NCI-H748 (cell line): ENCODE measurements around the gene FOXS1.
A peak's percentile ranks its signal among the peaks of the same experiment; 100 is the strongest.
"Not testable (repeated sequence)": the region's sequence is repeated elsewhere in the genome, so short reads cannot be mapped to it uniquely, and the experiment has no call there.

Experiments used
- DNase-seq: peaks from one replicate; lab custom pipeline; 2025; ENCODE audit not compliant: unreplicated experiment; lab: John Stamatoyannopoulos, UW

FOXS1 gene

DNA sequence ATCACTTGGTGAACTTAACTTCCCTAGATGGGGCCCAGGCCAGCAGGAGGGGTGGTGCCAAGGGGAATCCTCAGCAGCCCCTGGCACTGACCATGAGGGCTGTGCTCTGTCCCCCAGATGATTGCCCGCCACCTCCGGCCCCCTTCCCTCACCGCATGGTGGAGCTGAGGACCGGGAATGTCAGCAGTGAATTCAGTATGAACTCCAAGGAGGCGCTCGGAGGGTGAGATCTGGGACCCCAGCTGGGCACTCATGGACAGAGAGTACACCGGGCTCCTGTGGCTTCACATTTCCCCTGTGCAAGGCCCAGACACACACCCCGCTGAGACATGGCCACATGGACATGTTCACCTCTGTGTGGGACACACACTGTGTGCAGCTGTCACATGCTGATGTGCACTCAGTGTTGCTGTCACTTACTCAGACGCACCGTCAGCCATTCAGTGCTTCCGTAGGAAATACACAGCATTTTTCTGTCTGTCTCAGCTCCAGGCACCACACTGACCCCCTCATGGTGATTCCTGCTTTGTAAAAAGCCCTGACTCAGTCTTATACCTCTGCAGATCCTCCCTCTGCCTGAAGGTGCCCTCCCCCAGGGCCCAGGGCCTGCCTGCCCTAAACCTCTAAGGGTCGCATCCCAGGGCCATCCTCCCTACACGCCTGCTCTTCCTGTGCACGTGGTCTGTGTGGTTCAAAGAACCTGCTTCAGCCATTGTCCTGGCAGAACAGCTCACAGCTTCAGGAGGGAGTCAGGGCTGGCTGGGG is 21.9 kb downstream of the FOXS1 start:
- no peak for DNase-seq

DNA sequence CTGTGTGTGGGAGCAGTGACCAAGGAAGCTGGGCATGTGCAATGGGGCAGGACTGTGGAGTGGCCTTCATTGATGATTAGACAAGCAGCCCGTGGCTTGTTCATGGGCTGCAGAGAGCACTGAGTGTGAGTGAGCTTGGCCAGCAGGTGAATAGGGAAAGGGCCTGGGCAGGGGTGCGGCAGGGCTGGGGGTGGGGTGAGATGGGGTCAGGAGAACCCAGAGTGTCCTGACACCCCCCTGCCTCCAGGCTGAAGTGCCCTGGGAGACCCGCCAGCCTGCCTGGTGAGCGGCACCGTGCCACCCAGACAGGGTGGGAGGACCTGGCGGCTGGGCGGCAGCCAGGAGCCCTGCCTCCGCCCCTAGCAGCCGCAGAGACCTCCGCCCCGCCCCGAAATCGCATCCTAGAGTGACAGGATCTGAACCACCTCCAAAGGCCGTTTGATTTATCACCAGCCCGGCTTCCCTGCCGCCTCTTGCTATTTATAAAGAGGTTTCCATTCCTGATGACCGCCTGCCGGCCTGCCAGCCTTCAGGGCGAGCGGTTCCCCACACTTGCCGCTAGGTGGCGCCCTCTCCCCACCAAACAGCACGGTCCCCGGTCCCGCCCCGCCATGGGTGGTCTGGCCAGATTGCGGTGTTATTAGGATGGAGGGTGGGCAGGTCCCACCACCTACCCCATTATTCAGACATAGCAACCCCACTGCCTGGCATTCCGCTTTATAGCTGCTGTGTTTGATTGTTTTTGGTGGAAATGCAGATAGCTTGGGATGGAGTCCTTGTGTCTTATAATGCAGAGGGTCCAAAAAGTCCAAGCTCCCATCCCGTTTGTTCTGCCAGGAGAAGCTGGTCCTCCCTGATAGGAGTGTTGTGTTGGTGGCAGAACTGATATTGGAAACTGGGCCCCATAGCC is 22.7 kb downstream of the FOXS1 start:
- DNase-seq: peak; percentile 82

DNA sequence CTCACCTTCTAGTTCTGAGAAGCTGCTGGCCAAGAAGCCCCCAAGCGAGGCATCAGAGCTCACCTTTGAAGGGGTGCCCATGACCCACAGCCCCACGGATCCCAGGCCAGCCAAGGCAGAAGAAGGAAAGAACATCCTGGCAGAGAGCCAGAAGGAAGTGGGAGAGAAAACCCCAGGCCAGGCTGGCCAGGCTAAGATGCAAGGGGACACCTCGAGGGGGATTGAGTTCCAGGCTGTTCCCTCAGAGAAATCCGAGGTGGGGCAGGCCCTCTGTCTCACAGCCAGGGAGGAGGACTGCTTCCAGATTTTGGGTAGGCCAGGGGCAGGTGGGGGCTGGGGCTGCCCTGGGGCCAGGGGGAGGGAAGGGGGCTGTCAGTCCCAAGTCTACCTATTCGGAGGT is 24.0 kb downstream of the FOXS1 start:
- no peak for DNase-seq

DNA sequence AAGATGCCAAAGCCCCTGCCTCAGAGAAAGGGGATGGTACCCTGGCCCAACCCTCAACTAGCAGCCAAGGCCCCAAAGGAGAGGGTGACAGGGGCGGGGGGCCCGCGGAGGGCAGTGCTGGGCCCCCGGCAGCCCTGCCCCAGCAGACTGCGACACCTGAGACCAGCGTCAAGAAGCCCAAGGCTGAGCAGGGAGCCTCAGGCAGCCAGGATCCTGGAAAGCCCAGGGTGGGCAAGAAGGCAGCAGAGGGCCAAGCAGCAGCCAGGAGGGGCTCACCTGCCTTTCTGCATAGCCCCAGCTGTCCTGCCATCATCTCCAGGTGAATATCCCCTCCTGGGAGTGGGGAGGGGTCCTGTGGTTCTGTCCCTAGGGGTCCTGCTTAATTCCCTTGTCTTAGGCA is 25.2 kb downstream of the FOXS1 start:
- no peak for DNase-seq

DNA sequence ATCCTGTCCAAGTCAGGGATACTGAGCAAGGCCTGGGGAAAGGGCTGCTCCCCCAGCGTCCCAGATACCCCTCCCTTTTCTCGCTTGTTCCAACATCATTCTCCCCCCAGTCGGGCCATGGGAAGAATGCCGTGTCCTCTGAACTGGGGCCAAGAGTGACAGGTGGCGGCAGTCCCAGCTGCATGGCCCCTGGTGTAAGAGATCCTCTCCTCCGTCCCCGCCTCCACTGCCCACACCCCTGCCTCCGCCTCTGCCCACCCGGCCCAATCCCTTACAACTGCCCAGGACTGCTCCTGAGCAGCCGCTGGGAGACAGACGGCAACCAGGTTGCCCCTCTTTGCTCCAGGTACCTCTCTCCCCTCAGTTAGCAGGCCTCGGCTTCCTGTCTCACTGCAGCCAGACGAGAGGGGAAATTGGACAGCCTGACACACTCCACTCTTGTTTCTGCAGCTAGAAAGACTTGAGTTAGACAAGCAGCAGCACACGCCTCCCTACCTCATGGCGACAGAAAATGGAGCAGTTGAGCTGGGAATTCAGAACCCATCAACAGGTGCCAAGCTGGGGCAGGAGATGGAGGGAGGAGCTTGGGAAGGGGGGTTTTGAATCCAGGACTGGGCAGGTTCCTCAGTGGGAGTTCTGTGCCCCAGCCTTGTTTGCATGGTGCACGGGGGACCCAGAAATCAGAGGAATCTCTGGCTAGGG is 26.2 kb downstream of the FOXS1 start, which contains the start of gene MYLK2:
Gene MYLK2, plus strand, starts transcription at position 274 of the 702 bp plus-strand sequence. Its CDS starts 225 bp downstream, at position 499.
- no peak for DNase-seq

DNA sequence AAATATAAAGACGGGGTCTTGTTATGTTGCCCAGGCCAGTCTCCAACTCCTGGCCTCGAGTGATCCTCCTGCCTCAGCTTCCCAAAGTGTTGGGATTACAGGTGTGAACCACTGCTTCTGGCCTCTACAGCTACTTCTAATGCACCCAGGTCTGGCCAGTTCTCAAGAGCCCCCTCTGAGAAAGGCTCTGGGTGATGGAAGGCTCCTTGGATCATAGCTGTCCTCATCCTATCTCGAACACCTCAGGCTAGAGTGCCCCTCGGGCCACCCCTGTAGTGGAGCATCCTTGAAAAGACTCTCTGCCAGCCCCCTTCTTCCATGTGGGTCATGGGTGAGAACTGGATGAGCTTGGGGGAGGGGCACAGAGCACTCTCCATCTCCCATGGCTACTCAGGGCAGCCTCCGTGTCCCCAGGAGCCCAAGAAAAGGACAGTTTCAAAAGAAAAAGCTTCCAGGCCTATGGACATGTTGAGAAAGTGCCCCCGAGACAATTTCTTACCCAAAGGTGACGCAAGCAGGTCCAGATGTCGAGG is 27.0 kb downstream of the FOXS1 start:
- no peak for DNase-seq

DNA sequence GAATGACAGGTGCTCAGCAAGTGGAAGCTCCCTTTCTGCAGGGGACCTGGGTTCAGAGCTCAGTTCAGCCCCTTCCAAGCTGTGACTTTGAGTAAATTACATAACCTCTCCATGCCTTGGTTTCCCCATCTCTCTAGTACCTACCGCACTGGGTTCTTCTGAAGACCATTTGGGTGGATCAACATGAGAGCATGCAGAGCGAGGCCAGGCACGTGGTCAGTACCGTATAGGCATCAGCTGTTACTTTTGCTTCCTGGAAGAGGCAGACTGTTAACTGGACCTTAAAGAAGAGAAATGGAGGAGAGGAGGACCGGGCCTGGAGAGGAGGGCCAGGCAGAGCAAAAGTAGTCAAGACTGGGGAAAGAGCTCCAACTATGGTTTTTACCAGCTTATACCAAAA is 27.9 kb downstream of the FOXS1 start:
- no peak for DNase-seq

DNA sequence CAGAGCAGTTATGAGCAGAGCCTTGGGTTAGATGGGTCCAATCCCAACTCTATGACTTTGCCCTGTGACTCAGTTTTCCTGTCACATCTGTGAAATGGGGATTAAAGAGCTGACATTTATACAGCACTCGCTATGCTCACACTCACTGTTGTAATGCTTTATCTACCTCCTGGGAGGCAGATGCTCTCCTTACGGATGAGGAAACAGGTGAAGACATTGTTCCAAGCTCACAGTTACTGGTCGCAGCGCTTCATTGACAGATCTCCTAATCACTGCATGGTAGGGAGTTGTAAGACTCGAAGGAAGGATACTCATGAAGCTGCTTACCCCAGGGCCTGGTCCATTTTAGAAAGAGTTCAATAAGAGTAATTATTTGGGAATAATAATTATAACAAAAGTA is 29.2 kb downstream of the FOXS1 start:
- no peak for DNase-seq

DNA sequence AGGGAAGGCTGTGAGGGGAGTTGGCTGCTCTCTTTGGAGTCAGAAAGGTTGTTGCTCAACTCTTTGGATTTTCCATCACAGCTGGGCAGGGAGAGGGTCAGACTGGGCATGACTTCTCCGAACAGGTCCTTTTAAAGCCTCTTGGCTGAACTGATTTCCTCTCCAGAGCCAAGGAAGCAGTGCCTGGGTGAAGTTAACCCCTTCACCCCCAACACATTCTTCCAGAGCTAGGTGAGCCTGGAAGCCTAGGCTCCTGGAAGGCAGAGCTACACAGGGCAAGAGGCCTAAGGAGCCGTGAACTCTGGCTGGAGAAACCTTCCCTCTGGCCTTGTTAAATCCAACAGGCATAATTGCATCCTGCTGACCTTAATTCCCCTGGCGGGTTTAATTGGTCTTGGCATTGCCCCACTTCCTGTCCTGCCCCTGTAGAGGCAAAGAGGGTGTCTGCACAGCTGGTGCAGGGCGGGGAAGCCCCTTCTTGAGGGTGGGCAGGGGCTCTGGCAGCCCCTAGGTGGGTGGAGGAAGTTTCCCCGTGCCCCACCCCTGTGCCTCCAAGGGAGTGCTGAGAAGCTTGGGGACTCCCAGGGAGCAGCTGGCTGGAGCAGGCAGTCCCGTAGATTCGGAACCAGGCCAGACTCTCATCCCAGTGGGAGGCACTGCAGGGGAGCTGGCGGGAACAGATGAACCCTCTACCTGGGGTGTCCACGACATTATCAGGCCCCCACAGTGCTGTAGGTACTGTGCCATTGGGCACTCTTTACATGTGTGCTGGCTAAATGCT is 29.8 kb downstream of the FOXS1 start:
- peak; percentile 15 for DNase-seq

DNA sequence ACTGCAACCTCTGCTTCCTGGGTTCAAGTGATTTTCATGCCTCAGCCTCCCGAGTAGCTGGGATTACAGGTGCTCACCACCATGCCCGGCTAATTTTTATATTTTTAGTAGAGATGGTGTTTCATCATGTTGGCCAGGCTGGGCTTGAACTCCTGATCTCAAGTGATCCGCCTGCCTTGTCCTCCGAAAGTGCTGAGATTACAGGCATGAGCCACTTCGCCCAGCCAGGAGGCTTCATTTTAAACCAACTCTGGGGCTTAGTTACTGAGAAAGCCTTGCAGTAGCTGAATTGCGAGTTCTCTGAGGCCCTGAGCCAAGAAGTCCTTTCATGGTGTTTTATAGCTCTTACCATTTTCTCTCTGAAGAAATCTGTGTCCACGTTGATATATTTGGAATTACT is 31.3 kb downstream of the FOXS1 start:
- not testable (repeated sequence) for DNase-seq

DNA sequence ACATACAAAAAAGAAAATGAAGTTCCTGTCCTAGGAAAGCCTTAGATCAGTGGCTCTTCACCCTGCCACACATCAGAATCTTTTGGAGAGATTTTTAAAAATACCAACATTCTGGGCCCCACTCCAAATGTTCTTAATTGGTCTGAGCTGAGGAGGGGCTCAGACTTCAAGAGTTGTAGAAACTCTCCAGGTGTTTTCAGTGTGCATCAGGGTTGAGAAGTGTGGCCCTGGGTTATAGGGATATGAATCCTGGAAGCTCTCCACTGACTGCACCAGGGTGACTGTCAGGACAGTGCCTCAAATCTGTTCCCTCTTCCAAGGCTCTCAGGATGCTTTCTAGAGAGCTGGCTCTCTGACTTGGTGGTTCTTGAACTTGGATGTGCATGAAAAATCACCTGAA is 31.8 kb downstream of the FOXS1 start:
- DNase-seq: no peak

DNA sequence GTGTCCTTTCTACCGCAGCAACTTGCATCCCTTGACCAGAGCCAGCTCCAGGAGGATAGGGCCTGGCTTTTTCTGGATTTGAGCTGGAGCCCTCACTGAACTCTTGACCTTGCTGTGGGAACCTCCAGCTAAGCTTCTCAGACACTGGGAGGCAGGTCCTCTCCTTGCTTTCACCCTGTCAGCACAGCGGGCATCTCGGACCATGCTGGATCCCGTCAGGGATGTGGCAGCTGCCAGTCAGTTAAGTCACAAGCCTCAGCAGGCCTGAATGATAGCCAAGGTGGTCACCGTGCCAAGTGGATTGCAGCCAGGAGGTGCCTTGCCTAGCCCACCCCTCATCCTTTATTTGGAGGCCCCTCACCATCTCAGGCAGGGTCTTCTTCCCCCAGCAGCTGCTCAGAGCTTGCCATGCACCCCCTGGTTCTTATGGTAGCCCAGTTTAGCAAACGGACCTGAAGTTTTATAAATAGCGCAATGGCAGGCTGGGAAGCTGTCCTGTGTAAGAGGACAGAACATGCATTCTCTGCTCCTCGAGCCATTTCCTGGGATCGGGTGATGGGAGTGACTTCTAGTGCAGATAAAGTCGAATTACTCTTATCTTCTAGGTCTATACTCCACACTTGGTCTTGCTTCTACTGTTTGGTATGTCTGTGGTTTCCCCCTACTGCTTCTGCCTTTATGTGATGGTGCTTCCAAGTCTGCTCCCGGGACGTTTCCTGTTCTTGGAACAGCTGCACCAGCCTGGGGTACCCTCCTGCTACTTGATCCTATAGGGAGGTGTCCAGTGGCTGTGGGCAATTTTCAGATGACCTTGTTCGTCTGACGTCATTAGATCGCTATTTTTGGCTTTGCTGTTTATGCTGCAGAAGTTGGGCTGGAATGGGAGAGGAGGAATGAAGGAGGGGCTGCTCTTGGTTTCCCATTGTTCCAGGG is 33.3 kb downstream of the FOXS1 start:
- DNase-seq: no peak

DNA sequence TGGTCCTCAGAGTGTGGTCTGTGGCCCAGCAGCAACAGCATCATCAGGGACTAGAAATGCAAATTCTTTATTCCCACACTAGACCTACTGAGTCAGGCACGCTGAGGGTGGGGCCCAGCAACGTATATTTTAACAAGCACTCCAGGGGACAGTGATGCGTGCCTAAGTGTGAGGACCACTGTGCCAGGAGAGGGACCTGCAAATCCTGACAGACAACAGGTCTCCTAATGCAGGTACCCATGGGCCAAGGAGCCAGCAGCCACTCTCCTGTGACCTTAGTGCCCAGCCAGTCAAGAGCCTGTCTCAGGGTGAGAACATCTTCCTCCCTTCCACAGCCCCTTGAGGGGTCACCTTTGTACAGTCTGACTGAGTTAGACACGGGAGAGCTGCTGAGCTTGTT is 34.2 kb downstream of the FOXS1 start:
- DNase-seq: no peak

DNA sequence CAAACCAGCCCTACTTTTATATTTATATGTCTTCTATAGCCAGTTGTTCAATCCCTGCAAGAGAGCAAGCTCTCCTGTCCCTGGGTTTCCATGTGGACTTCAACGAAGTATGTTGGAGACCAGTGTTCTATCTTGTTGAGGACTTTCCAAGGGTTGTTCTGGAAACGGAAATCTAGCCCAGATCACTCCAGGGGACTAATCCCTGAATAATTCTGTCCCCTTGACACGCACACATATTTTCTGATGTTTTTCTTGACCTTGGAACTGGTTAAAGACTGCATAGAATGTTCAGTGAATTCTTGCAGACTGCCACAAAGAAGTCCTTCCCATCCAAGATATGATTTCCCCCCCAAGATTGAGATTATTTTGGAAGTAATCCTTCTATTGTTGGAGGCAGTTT is 35.7 kb downstream of the FOXS1 start:
- no peak for DNase-seq

DNA sequence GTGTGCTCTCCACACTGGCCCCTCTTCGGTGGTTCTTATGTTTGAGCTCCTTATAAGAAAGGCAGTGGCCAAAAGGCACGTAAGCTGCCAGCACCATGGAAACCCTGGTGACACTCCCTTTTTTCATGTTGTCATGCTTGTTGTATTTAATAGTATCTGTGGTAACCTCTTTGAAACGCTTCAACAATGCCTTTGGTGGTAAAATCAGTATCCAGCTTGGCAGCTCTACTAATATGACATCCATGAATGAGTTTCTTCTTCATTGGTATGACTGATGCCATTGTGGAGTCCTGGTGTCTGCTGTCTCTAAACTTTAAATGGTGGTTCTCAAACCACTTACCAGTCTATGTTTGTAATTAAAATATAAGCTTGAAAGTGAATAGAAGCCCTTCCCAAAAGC is 36.9 kb downstream of the FOXS1 start:
- no peak for DNase-seq

DNA sequence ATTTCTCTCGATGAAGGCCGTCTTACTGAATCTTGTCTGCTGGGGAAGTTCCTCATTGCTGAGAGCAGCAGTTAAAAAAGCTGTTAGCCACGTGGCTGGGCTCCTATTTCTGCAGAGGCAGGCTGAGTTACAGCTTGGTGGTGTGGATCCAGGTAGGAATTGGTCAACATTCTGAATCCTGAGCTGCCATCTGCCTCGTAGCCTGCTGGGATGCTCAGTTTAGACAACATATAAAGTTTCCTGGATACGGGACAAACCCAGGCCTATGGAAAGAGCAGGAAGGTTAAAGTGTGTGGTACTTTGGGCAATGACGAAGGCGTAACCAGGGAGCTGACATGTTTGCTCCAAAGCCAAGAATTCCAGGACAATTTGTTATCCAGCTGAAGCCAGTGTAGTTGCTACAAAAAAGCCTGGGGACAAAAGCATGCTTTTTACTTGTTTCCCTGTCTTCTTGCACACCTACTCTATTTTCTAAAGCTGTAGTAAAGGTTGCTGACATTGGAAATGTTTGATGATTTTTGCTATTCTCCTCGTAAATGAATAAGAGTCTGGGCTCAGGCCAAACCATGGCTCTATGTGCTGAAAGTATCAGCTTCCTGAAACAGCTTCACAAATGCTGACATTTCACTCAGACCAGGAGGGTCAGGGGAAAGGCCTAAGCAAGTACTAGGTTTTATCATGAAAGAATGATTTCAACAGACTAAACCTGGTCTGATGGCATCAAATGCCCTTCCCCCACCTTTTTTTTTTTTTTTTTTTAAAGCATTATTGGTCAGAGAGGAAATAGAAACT is 38.6 kb downstream of the FOXS1 start:
- no peak for DNase-seq

DNA sequence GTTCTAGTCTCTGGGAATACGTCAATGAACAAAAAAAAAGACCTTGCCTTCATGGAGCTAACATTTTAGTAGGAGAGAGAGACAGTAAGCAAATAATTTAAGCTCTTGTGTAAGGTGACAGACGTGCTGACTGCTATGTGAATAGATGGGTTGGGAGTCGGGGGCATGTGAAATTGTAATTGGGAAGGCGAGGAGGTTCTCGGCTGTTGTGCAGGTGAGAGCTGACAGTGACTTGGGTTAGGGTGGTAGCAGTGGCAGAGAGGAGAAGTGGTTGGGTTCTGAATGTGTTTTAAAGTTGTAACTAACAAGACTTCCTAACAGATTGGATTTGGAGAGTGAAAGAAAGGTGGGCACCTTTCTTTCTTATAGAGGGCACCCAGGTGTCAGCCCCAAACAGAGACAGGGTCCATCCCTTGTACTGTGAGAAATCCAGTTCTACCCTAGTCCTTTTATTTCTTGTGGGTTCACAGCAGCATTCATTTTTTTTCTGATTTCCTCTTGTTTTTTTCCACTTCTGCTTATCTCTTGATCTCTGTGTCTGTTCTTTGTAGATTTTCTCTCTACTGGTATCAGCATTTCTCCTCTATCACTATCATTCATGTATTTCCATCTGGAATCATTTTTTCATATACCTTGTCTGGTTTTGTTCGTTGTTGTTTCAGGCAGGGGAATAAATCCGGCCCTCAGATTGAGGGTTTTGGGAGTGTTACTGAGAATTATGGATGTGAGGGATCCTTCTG is 41.7 kb downstream of the FOXS1 start:
- DNase-seq: no peak

DNA sequence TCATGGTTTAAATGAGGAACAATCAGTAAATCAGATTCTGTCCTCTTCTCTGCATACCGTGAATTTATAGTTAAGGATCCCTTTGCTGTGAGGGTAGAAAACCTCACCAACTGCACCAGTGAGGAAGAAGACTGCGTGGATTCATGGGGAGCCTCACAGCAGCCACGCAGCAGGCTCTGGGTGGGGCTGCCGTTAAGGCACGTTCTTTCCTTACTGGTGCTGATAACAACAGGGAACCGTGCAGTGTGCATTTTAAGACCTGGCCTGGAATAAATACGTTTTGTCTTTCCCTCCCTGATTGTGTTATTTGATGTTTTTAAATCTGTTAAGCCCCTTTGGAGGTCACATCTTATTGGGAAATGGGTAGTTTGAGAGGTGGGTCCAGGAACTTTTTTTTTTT is 43.9 kb downstream of the FOXS1 start:
- no peak for DNase-seq
